HCT116 (cell line): ENCODE data around the gene SLC17A1. TPM values are rescaled to one million over a fixed set of nuclear protein-coding genes. Genes with fewer than 3 reads are reported as not detected.

ENCODE experiments used
- ATAC-seq: fragments of 200-7000 bp; cut with Tn5 transposase; 2 replicates; pipeline ENCODE4 v1.9.1; 2020; ENCODE audit warnings: mild to moderate bottlenecking, moderate library complexity
- BruUV-seq: library from RNA; stranded (reverse); fragments of 400-500 nt; replicated peaks from 2 replicates; lab custom pipeline; 2021; lab: Mats Ljungman, UMichigan
- CTCF ChIA-PET: fragments of 300-600 bp; sonication (Branson Sonifier 250); formaldehyde crosslinking; loops from one replicate; lab custom pipeline; 2021; ENCODE audit warnings: antibody characterized with exemption; lab: Charles Lee
- POLR2A ChIA-PET: fragments of 300-600, 350-600 bp; sonication (Branson Sonifier 250); formaldehyde crosslinking; loops from one replicate; lab custom pipeline; 2021; ENCODE audit warnings: antibody characterized with exemption; lab: Charles Lee
- RAD21 ChIA-PET, 2 experiments: fragments of 300-600 bp; sonication (Branson Sonifier 250); formaldehyde crosslinking; loops; one replicate each; lab custom pipeline; 2023; ENCODE audit warnings: low total read pairs in 2 of 2; ENCODE audit not compliant: uncharacterized antibody in 2 of 2, unreplicated experiment in 2 of 2, low non-redundant PET in 1 of 2; lab: Charles Lee
- DNase-seq: peaks from one replicate; pipeline ENCODE4 v3.0.0-alpha.2; 2010; ENCODE audit warnings: low read depth, low spot score
- H2AFZ ChIP-seq: fragments of 200-600 bp; shearing (Covaris generic), sonication (generic); 2 replicates; pipeline ENCODE4 v1.6.1; 2017; ENCODE audit warnings: low read depth, mixed run types, mixed read lengths, antibody characterized with exemption, low read length; ENCODE audit not compliant: poor library complexity, severe bottlenecking
- H3K27ac ChIP-seq: 2 replicates; pipeline ENCODE4 v1.5.1; 2012; ENCODE audit warnings: low read depth, low read length
- H3K27me3 ChIP-seq: fragments of 200-600 bp; sonication (generic); 2 replicates; pipeline ENCODE4 v1.6.1; 2016; ENCODE audit warnings: mixed run types, low read length, mixed read lengths; ENCODE audit not compliant: insufficient read depth
- H3K36me3 ChIP-seq, 2 experiments: fragments of 200-500 bp in 1 of 2; fragments of 200-600 bp in 1 of 2; sonication (Bioruptor generic) in 1 of 2; sonication (generic) in 1 of 2; 2 replicates each; pipeline versions ENCODE4 v1.5.1 to v1.6.1; 2014 to 2016; ENCODE audit warnings: low read length in 2 of 2, inconsistent platforms in 1 of 2, mixed read lengths in 1 of 2, mixed run types in 1 of 2; ENCODE audit not compliant: insufficient read depth in 2 of 2, control insufficient read depth in 1 of 2
- H3K4me1 ChIP-seq, 2 experiments: fragments of 200-600 bp in 1 of 2; sonication (generic) in 1 of 2; 2 replicates each; pipeline versions ENCODE4 v1.5.1 to v1.6.1; 2012 to 2017; ENCODE audit warnings: low read length in 2 of 2, inconsistent platforms in 1 of 2, mild to moderate bottlenecking in 1 of 2, mixed read lengths in 1 of 2, mixed run types in 1 of 2, moderate library complexity in 1 of 2; ENCODE audit not compliant: insufficient read depth in 2 of 2, control insufficient read depth in 1 of 2
- H3K4me2 ChIP-seq: fragments of 200-600 bp; sonication (generic); 2 replicates; pipeline ENCODE4 v1.6.1; 2017; ENCODE audit warnings: mixed run types, low read length, mixed read lengths
- H3K4me3 ChIP-seq, 2 experiments: fragments of 200-600 bp in 1 of 2; sonication (generic) in 1 of 2; replicated peaks in 1 of 2; 2 replicates each; pipeline ENCODE4 v1.5.1; 2011 to 2016; ENCODE audit warnings: low read length in 2 of 2, control low read depth in 1 of 2, low read depth in 1 of 2, mild to moderate bottlenecking in 1 of 2, mixed read lengths in 1 of 2, mixed run types in 1 of 2
- H3K79me2 ChIP-seq: fragments of 200-600 bp; sonication (generic); 2 replicates; pipeline ENCODE4 v1.6.1; 2017; ENCODE audit warnings: mild to moderate bottlenecking, mixed run types, low read length, moderate library complexity, mixed read lengths; ENCODE audit not compliant: insufficient read depth
- H3K9ac ChIP-seq: fragments of 200-600 bp; sonication (generic); 2 replicates; pipeline ENCODE4 v1.6.1; 2016; ENCODE audit warnings: low read length, mixed read lengths
- H3K9me2 ChIP-seq: fragments of 200-600 bp; sonication (generic), shearing (Covaris generic); 2 replicates; pipeline ENCODE4 v1.6.1; 2017; ENCODE audit warnings: mixed run types, mild to moderate bottlenecking, moderate library complexity; ENCODE audit not compliant: insufficient read depth
- H3K9me3 ChIP-seq, 2 experiments: fragments of 200-500 bp in 1 of 2; fragments of 200-600 bp in 1 of 2; sonication (Bioruptor generic) in 1 of 2; sonication (generic) in 1 of 2; 2 replicates each; pipeline ENCODE4 v1.6.1; 2014 to 2017; ENCODE audit warnings: low read length in 2 of 2, mixed read lengths in 2 of 2, inconsistent platforms in 1 of 2, low read depth in 1 of 2, mild to moderate bottlenecking in 1 of 2, mixed run types in 1 of 2, moderate library complexity in 1 of 2; ENCODE audit not compliant: control insufficient read depth in 1 of 2, insufficient read depth in 1 of 2
- H4K20me1 ChIP-seq: fragments of 200-600 bp; sonication (generic), shearing (Covaris generic); 2 replicates; pipeline ENCODE4 v1.6.1; 2017; ENCODE audit warnings: mixed run types, mild to moderate bottlenecking, moderate library complexity; ENCODE audit not compliant: insufficient read depth
- CBX3 ChIP-seq: IDR thresholded peaks from 2 replicates; pipeline ENCODE4 v1.6.1; 2012; ENCODE audit warnings: low read depth
- EZH2phosphoT487 ChIP-seq: fragments of 200-600 bp; IDR thresholded peaks from 2 replicates; pipeline ENCODE4 v1.6.1; 2018; ENCODE audit warnings: antibody characterized with exemption, borderline replicate concordance
- POLR2A ChIP-seq: IDR thresholded peaks from 2 replicates; pipeline ENCODE4 v1.7.0; 2011; ENCODE audit warnings: borderline replicate concordance; ENCODE audit not compliant: insufficient read depth, insufficient read length; ENCODE audit errors: extremely low read depth
- RAD21 ChIP-seq: IDR thresholded peaks from 2 replicates; pipeline ENCODE4 v1.6.1; 2012; ENCODE audit warnings: low read depth, mild to moderate bottlenecking
- REST ChIP-seq: IDR thresholded peaks from 2 replicates; pipeline ENCODE4 v1.6.1; 2012; ENCODE audit warnings: low read depth
- SP1 ChIP-seq: IDR thresholded peaks from 2 replicates; pipeline ENCODE4 v1.6.1; 2012; ENCODE audit warnings: low read depth
- ZFX ChIP-seq: fragments of 450-650 bp; IDR thresholded peaks from 2 replicates; pipeline ENCODE4 v1.6.1; 2017
- intact Hi-C: fragments of 100-400 bp; cut with micrococcal nuclease; formaldehyde crosslinking; loops from 2 replicates; pipeline ENCODE4 v1.10.0; 2022
- total RNA-seq: library from RNA; stranded (reverse); gene quantifications from one replicate; pipeline ENCODE4 v1.2.1, GENCODE V29; 2021; ENCODE audit not compliant: unreplicated experiment

The SLC17A1 gene
- total RNA-seq, 1 experiment from 2014 or later, result not detected

GRCh38 chr6:25789475-25789874, 42.4 kb downstream of the SLC17A1 start:
- DNase-seq, result no peak
- intact Hi-C loops, result loop anchor here (2.0 kb wide), 1 partner anchor 153 kb away; no protein-coding TSS in a partner anchor
- Histone ChIP-seq H2AFZ (no peak overlapping the region), H3K9ac (no peak overlapping the region), H4K20me1 (no peaks in the 10 kb centered on the region), H3K4me2 (no peak overlapping the region), H3K4me1 (no peaks in the 10 kb centered on the region), H3K9me2 (no peaks in the 10 kb centered on the region; the same call in 1 of the 2 replicates), H3K36me3 (no peaks in the 10 kb centered on the region), H3K4me3 (no peak overlapping the region), H3K27ac (no peak overlapping the region), H3K79me2 (no peaks in the 10 kb centered on the region), H3K9me3 (no peaks in the 10 kb centered on the region), H3K27me3 (no peaks in the 10 kb centered on the region)
- no peak for TF ChIP-seq REST
- no peak for TF ChIP-seq ZFX
- no peak for TF ChIP-seq EZH2phosphoT487
- TF ChIP-seq RAD21, result no peak
- TF ChIP-seq SP1, result no peak
- TF ChIP-seq CBX3, result no peak
- TF ChIP-seq POLR2A, result no peak
- ChIA-PET POLR2A (no interaction called here), RAD21 (interaction anchor here in 1 of 2 experiments (0.9 kb wide), 1 partner anchor 121 kb away, joined by 3 read pairs; no protein-coding TSS in a partner anchor), CTCF (interaction anchor here (0.6 to 1.2 kb wide), 2 partner anchors 101 to 203 kb away, joined by 3 read pairs; no protein-coding TSS in a partner anchor)
- no peak for ATAC-seq
- no TSS peak for BruUV-seq
